HG03135 (cell line): ENCODE results near the gene SIX4.

Experiments used
- ATAC-seq: cut with Tn5 transposase; IDR thresholded peaks from one replicate; pipeline ENCODE4 v1.9.1; 2021; ENCODE audit warnings: mild to moderate bottlenecking, moderate library complexity; ENCODE audit not compliant: unreplicated experiment

Gene SIX4

DNA sequence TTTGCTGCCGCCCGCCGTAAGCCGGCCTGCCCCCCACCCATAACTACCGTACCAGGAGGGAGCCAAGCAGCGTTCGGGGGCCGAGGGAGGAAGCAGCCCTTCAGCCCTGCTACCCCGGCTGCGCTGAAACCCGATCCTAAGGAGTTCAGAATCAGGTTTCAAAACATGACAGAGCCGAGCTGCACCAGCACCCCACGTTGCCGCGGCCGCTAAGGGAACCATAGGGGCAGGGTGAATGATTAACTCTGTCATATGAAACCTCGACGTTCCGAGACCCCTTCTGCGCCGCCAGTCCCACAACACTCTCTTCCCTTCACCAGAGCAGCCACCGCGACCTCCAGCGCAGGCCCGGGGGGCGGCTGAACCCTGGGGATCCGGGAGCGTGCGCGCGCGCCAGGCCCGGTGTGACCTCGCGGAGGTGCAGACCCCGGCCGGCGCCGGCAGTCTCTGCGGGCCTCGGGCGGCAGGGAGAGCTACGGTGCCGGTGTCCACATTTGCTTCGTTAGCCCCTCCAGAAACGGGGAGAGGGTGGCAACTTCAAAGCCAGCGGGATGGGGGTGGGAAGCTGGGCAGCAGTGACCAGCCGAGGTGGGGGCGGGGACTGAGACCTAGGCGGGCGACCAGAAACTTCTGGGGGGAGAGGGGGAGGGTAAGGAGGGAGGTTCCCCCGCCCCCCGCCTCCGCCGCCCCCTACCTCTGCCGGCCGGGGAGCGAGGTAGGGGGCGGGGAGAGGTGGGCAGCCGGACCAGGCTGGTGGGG is 1.6 kb downstream of the SIX4 start:
- ATAC-seq: peak; percentile 52

DNA sequence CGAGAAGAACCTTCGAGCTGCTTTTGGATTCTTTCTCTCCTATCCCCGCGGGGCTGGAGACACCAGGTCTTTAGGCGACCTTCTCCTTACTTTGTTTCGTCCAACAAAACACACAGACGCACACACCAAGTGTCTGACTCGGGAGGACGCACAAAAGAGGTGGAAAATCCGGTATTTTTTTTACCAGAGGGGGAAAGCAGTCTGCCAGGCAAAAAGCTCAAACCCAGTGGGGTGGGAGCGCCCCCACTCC is 2.1 kb downstream of the SIX4 start:
- no peak for ATAC-seq

DNA sequence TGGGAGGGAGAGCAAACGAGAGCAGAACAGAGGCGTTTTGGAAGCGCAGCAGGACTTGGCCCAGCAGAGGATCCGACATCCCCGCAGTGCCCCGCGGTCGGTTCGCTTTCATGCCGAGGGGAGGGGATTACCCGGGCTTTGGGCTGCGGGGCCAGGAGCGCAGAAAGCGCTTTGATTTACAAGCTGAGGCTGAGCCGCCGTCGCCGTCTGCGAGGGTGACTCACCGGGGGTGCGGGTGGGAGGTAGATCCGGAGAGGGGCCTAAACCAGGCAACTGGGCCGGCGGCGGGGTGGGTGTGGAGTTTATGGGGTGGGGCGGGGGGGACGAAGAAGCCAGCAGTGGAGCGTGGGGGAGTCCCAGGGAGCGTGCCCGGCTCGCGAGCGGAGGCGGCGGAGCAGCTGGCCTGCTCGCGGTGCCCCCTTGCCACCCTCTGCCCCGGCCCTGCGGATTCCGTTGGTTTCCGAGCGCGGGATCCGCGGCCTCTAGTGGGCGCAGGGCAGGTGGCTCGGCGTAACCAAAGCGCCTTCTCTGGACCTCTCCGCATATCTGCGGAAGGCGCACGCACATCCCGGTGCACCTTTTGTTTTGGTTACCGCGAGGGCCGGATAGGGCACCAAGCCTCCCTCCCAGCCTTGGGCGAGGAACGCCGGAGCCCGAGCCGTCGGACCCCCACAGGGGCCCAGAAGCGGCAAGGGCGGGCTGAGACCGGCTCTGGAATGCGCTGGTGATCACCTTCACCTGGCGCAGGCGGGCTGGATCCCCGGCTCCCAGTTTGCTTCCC is 2.6 kb downstream of the SIX4 start:
- ATAC-seq: no peak

DNA sequence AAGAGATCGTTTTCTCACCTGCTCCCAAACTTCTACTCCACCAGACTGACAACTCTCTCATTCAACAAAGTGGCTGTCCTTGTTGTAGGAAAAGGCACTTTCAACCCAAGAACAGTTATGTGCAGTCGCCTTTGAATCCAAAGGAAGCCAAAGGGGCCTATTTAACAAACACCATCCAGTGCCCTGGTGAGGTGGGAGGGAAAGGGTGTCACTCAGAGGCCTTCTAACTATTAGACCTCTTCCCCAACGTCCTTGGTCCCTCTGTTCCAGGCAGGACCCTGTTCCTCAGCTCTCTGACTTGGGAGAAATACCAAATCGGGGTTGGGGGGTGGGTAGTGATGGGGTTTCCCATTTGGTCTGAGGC is 3.2 kb downstream of the SIX4 start:
- ATAC-seq: no peak

DNA sequence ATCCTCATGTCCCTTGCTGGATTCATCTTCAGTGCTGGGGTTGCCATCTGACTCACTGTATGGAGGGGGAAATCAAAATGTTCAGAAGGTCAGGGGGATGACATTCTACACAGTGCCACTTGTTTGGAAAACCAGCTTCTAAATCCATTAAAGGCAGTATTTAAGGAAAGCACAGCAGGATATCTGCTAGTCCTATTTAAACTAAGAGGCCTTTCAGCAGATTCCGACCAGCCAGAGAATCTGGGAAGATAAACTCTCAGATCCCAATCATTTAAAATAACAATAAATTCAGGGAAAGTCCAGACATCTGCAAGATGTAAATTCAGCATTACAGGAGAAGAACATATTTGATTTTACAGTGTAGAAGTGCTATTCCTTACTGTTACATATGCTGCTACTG is 3.8 kb downstream of the SIX4 start:
- ATAC-seq: no peak

DNA sequence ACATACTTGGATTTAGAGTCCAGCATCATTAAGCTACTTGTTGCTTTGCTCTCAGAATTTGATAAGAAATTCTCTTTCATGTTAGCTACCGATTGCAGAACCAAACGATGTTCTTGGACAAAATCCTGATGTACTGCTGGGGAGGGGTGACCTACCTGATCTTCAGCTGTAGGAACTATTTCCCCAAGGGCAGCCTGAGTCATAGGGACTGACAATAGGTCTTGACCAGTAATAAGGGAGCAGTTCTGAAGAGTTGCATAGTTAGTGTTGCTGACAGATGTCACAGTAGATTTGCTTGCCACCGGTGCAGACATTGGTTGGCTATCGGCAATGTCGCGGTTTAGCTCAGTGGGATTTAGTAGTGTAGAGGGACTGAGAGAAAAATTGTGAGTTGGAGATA is 10.6 kb downstream of the SIX4 start:
- ATAC-seq: no peak

DNA sequence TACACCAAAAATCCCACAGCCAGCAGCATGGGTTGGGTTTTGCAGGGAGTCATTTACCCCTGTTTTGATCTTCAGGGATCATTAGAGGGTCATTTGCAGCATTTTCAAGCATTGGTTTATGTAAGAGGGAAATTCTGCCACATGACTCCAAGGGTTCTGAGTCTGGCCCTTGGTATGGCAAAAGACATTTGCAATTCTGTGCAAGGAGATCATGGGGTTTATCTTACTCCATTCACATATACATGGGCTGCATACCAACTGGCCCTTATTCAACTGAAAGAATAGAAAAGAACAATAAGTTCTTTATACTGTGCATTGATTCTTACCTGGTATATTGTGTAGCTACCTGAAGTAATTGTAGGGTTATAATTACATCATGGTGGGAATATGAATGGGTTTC is 13.7 kb downstream of the SIX4 start:
- ATAC-seq: no peak

DNA sequence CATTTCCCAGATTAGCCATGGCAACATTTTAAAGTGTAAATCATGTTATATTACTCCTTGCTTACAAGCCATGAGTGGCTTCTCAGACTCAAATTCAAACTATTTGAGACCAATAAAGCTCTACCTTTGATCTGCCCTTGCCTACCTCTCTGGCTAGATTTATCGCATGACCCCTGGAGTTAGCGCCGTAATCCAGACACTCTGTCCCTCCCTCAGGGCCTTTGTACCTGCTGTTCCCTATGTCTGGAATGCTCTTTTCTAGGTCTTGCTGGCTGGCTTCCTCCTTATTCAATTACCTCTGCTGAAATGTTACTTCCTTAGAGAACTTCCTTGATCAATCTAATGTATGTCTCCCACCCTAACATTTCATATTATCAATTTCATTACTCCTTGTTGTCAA is 16.3 kb downstream of the SIX4 start:
- ATAC-seq: no peak

DNA sequence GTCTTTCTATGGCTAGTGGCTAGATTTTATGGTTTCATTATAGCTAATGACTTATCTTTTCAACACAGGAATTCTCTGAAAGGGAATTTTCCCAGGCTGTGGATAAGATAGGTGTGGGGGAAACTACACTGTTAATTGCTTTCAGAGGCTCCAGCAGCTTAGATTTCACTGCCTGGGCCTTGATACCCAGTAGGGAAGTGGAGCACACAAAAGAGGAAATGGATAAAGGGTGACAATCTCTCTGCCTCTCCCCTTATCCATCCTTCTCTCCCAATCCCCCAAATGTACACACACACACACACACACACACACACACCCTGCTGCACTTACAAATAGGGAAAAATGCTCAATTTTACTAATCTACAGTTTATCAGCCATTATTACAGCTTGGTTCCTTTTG is 19.1 kb downstream of the SIX4 start:
- ATAC-seq: no peak

DNA sequence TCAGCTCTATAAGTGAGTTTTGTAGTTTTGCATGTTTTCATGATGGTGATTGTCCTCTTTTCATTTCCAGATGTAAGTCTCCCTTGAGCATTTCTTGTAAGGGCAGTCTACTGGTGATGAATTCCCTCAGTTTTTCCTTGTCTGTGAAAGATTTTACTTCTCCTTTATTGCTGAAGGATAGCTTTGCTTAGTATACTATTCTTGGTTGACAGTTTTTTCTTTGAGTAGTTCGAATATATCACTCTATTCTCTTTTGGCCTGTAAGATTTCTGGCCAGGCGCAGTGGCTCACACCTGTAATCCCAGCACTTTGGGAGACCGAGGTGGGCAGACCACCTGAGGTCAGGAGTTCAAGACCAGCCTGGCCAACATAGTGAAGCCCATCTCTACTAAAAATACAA is 23.6 kb downstream of the SIX4 start:
- no peak for ATAC-seq

DNA sequence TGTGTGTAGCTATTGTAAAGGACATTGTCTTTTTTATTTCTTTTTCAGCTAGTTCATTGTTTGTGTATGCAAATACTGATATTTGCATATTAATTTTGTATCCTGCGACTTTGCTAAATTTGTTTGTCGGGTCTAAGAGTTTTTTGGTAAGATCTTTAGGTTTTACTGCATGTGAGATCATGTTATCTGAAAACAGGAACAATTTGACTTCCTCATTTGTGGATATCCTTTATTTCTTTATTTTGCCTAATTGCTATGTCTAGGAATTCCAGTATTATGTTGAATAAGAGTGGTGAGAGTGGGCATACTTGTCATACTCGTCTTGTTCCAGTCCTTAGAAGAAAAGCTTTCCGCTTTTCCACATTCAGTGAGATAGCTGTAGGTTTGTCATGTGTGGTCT is 28.8 kb downstream of the SIX4 start:
- ATAC-seq: no peak

DNA sequence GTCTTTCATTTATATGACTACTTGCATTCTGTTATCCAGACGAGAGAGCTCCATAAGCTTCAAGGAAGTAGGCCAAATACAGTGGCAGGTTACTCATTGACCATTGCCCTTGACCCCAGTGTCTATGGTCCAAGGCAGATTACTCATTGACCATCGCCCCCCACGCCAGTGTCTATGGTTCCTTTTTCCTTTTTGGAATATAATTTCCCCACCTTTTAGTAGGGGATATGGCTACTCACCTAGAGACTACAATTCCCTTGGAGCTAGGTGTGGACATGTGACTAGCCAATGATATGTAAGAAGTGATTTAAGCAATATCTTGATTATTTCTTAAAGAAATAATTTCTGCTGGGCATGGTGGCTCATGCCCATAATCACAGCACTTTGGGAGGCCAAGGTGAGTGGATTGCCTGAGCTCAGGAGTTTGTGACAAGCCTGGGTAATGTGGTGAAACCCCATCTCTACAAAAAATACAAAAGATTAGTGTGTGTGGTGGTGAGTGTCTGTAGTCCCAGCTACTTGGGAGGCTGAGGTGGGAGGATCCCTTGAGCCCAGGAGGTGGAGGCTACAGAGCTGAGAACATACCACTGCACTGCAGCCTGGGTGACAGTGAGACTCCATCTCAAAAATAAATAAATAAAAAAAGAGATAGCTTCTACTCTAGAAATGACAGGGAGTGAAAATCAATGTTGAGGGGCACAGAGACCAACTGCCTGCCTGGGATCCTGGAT is 32.6 kb downstream of the SIX4 start:
- ATAC-seq: no peak

DNA sequence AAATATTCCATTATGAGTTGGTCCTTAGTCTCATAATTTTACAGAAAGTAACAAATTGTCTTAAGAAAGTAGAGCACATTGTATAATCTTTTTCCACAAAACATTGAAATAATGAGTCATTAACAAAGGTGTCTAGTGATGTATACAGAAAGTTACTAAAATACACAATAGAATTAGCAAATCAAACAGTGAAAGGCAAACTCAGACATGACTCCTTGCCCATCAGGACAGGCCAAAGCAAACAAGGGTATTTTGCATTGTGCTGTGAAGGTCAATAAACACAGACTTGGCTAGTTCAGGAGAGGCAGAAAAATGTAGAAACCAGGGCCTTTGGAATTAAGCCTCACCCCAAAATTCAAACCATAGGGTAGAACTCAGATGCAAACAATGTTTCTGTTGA is 37.3 kb downstream of the SIX4 start:
- no peak for ATAC-seq

DNA sequence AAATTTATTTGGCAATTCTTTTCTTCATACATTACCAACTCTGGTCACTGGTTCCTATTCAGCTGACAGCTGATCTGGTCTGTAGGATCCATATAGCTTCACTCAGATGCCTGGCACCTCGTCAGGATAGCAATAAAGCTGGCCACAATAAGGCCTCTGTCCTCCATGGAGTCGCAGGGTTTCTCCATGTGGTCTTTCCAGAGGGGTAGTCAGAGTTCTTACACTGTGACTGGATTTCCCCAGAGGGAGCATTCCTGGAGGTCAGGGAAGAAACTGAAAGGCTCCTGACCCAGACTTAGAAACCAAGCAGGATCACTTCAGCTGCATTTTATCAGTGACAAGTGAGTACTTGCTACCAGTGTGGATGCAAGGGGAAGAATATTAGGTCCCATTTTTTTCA is 39.9 kb downstream of the SIX4 start:
- ATAC-seq: no peak

DNA sequence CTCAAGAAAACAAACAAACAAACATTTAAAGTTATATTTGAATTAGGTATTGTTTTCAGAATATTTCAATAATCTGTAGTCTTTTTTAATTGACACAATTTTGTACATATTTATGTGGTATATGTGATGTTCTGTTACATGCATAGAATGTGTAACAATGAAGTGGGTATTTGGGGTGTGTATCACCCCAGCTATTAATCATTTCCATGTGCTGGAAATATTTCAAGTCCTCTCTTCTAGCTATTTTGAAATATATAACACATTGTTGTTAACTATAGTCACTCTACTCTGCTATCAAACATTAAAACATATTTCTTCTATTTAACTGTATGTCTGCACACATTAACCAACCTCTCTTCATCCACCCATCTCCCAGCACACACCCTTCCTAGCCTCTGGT is 42.9 kb downstream of the SIX4 start:
- ATAC-seq: no peak

DNA sequence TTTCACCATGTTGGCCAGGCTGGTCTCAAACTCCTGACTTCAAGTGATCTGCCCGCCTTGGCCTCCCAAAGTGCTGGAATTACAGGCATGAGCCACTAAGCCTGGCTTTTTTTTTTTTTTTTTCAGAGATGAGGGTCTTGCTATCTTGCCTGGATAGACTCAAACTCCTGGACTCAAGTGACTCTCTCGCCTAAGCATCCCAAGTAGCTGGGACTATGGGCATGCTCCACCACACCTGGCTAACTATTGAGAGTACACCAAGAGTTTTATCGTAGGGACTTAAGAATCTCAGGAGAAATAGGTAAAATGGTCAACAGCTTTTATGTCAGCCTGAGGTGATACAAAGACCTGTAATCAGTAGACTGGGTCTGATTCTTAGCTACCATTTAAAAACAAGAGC is 43.6 kb downstream of the SIX4 start:
- ATAC-seq: no peak

DNA sequence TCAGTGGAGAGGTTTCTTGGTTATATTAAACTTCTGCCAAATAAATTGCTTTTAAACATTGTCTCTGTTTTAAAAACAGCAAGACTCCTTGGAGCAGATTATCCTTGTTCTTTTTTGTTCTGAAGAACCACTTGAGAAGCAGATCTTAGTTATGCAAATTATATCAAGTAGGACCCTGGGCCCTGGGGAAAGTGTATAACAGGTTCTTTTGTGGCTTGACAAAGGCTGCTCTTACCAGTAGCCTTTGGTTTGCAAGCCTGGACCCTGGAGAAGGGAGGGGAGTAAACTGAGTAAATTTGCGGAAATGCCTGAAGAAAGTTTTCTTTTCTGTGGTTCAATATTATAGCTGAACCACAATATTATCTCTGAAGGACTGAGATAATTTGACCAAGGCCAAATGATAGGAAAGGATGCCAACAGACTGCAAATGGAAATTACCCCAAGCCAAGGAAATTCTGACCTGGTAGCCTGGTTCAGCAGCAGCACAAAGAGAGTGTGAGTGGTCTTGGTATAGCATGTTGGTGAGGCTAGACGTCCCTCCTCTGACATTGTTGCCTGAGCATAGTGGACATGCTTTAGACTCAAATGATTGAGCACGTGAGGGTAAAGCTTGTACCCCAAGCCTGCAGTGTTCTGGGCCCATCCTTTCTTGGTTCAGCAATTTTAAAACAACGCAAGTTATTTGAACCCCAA is 44.4 kb downstream of the SIX4 start:
- no peak for ATAC-seq

DNA sequence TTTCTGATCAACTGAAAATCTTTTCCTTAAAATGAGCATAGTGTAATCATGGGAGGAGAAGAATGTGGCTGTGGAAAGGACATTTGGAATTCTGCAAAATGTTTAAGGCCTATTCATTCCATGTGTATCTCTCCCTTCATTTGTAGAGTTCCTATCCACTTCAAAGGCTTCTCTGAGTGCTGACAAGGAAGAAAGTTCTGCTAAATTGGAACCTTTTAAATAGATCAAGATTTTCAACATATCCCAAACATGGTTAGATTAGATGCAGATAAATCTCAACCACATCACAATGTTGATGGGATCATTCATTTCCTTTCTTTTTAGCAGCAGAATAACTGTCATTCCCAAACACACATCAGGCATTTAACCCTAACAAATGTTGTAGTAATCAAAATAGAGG is 46.5 kb downstream of the SIX4 start:
- no peak for ATAC-seq

DNA sequence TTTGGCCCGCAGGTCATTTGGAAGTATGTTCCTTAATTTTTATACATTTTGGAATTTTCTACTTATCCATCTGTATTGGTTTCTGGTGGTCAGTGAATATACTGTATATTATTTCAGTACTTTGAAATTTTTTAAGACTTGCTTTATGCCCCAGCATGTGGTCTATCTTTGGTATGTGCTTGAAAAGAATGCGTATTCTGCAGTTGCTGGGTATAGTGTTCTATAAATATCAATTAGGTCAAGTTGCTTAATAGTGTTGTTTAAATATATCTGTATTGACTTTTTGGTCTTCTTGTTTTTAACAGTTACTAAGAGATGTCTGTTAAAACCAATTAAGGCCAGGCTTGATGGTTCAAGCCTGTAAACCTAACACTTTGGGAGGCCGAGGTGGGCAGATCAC is 53.2 kb downstream of the SIX4 start:
- ATAC-seq: no peak

DNA sequence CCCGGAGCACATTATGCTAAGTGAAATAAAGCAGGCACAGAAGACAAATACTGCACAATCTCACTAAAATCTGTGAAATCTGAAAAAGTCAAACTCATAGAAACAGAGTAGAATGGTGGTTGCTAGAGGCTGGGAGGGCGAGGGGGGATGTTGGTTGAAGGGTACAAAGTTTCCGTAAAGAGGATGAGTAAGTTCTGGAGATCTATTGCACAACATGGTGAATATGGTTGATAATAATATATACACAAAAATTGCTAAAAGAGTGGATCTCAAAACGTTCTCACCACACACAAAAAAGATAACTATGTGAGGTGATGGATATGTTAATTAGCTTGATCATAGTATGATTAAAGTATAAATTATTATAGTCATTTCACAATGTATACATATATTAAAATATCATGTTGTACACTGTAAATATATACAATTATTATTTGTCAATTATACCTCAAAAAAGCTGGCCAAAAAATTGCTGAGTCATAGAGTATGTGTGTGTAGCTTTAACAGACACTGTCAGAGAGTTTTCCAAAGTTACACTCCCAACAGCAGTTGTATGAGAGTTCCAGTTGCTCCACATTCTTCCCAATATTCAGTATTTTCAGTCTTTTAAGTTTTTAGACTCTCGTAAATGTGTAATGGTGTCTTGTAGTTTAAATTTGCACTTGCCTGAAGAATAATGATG is 55.6 kb downstream of the SIX4 start:
- no peak for ATAC-seq

DNA sequence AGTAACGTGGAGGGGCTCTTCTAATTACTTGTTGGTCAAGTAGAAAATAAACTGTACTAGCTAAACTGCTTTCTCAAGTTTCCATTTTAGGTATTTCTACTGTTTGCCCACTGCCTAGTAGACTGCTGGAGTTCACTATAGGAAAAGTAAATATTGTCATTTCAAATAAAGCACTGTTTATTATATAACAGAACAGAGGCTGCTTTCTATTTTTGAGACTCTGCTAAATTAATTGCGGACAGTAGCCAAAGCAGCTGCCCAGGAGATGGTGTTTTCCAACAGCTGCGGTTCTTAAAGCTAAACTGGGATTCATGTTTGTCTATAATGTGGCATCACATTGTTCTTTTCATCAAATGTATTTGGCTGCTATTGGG is 59.0 kb downstream of the SIX4 start:
- no peak for ATAC-seq
